A549 treated with AZD9567 at 1 μM for 4 hours (cell line): ENCODE results near the gene USP40. TPM values are rescaled to one million over a fixed set of nuclear protein-coding genes. Genes with fewer than 3 reads are reported as not detected.

Experiments used
- total RNA-seq: library from RNA; stranded (reverse); fragments of 200-300 nt; extraction: Qiagen RNA extraction; gene quantifications from 5 replicates; pipeline ENCODE4 v1.2.3, GENCODE V29; 2022; ENCODE audit not compliant: insufficient read depth

The USP40 gene
- 21.9 to 22.7 TPM (median 22.1 TPM) in 5 replicates for total RNA-seq

GRCh38 chr2:233566141-233566956 is at the start of gene USP40:
Gene USP40, minus strand, starts transcription at chr2:233566782. Its CDS starts 1,228 bp downstream, at chr2:233565554.

Other genes with a start within 250 kb of the USP40 start
- gene DGKD, start 212.3 kb downstream of the USP40 start, total RNA-seq, result 54.8 to 88.0 TPM (median 79.6 TPM) in 5 replicates
- gene UGT1A8, start 50.9 kb upstream of the USP40 start, total RNA-seq, result 0.08 to 1.9 TPM (median 0.10 TPM) in 3 of 5 replicates, not detected in the others
- 0.13 to 0.17 TPM in 2 of 5 replicates, not detected in the others for gene UGT1A10, start 69.7 kb upstream of the USP40 start, total RNA-seq
- gene UGT1A9, start 105.1 kb upstream of the USP40 start, total RNA-seq, result 3.3 to 5.2 TPM (median 4.0 TPM) in 5 replicates
- gene UGT1A7, start 115.1 kb upstream of the USP40 start, total RNA-seq, result 2.8 to 6.2 TPM (median 3.3 TPM) in 5 replicates
- 0.52 to 1.2 TPM (median 1.2 TPM) in 4 of 5 replicates, not detected in the other for gene UGT1A6, start 126.1 kb upstream of the USP40 start, total RNA-seq
- not detected in 5 replicates for gene UGT1A5, start 146.1 kb upstream of the USP40 start, total RNA-seq
- not detected in 5 replicates for gene UGT1A4, start 152.0 kb upstream of the USP40 start, total RNA-seq
- gene UGT1A3, start 162.3 kb upstream of the USP40 start, total RNA-seq, result 0.06 to 0.13 TPM (median 0.08 TPM) in 3 of 5 replicates, not detected in the others
- 0.82 to 0.99 TPM (median 0.93 TPM) in 4 of 5 replicates, not detected in the other for gene UGT1A1, start 193.5 kb upstream of the USP40 start, total RNA-seq
- gene MROH2A, start 211.5 kb upstream of the USP40 start, total RNA-seq, result 0.18 to 0.21 TPM (median 0.19 TPM) in 4 of 5 replicates, not detected in the other